WTC11 (cell line): ENCODE measurements around the gene SLC29A3.

Source experiments
- CREB1 ChIP-seq: sonication (generic); formaldehyde crosslinking; IDR thresholded peaks from 2 replicates; pipeline ENCODE4 v1.8.0; 2023; ENCODE audit warnings: mild to moderate bottlenecking, missing genetic modification reagents
- CTCF ChIP-seq: fragments of 200-600 bp; IDR thresholded peaks from 2 replicates; pipeline ENCODE4 v1.8.0; 2022; ENCODE audit warnings: antibody characterized with exemption
- SP1 ChIP-seq: sonication (generic); formaldehyde crosslinking; conservative IDR thresholded peaks from 2 replicates; pipeline ENCODE4 v1.8.1; 2022; ENCODE audit warnings: missing genetic modification reagents

DNA sequence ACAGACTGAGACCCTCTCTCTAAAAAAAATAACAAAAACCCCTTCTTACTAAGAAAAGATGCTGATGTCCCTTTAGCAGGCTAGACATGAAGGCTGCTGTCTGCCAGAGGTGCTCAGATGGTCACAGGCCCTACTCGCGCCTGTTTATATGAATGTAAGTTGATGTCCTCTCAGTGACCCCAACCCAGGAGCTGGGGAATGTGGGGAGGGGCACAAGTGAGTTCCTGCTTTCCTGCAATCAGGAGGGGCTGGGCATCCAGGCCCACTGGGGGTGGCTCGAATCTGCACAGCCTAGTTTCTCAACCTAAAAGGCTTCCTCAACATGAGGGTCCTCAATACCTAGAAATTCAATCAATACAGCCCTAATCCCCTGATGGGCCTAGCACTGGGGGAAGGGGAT, 12.1 kb upstream of the SLC29A3 start:
- TF ChIP-seq CTCF (no peak), CREB1 (no peak), SP1 (no peak)
